Activated T-cell treated with anti-CD3 and anti-CD28 coated beads, Interleukin-2, amount 50 U/mL, for 72 hours (primary cell): ENCODE measurements around the gene HOXA10. TPM values are rescaled to one million over a fixed set of nuclear protein-coding genes. Genes with fewer than 3 reads are reported as not detected.

Experiments used
- ATAC-seq, 2 donors: fragments of 150-1000 bp; cut with Tn5 transposase; replicated peaks in 1 of 2; 2 replicates each; pipeline ENCODE4 v1.10.0; 2021; ENCODE audit warnings: moderate library complexity in 2 of 2, mild to moderate bottlenecking in 1 of 2
- DNase-seq, 2 donors: peaks; one replicate each; pipeline ENCODE4 v3.0.0; 2021 to 2022; ENCODE audit warnings: mixed read lengths in 1 of 2
- H3K27ac Mint-ChIP-seq: one replicate; pipeline ENCODE4 v1.8.0; 2022; ENCODE audit warnings: mild to moderate bottlenecking, moderate library complexity, mixed read lengths
- H3K27me3 Mint-ChIP-seq: one replicate; pipeline ENCODE4 v1.8.0; 2022; ENCODE audit warnings: low read depth, mixed read lengths
- H3K36me3 Mint-ChIP-seq, 2 donors: one replicate each; pipeline ENCODE4 v1.8.0; 2022; ENCODE audit warnings: mixed read lengths in 2 of 2, mild to moderate bottlenecking in 1 of 2; ENCODE audit not compliant: insufficient read depth in 2 of 2
- H3K4me1 Mint-ChIP-seq: one replicate; pipeline ENCODE4 v1.8.0; 2022; ENCODE audit warnings: low read depth, mixed read lengths
- H3K4me3 Mint-ChIP-seq, 2 donors: one replicate each; pipeline ENCODE4 v1.8.0; 2022; ENCODE audit warnings: mild to moderate bottlenecking in 2 of 2, mixed read lengths in 2 of 2, moderate library complexity in 2 of 2
- H3K9me3 Mint-ChIP-seq, 2 donors: one replicate each; pipeline ENCODE4 v1.8.0; 2022; ENCODE audit warnings: mixed read lengths in 2 of 2
- total RNA-seq, 2 donors: library from RNA; stranded (reverse); gene quantifications; one replicate each; pipeline ENCODE4 v1.2.3, GENCODE V29; 2022

HOXA10 gene
- total RNA-seq, 2 donors from 2014 or later: 0.19 to 0.26 TPM

DNA sequence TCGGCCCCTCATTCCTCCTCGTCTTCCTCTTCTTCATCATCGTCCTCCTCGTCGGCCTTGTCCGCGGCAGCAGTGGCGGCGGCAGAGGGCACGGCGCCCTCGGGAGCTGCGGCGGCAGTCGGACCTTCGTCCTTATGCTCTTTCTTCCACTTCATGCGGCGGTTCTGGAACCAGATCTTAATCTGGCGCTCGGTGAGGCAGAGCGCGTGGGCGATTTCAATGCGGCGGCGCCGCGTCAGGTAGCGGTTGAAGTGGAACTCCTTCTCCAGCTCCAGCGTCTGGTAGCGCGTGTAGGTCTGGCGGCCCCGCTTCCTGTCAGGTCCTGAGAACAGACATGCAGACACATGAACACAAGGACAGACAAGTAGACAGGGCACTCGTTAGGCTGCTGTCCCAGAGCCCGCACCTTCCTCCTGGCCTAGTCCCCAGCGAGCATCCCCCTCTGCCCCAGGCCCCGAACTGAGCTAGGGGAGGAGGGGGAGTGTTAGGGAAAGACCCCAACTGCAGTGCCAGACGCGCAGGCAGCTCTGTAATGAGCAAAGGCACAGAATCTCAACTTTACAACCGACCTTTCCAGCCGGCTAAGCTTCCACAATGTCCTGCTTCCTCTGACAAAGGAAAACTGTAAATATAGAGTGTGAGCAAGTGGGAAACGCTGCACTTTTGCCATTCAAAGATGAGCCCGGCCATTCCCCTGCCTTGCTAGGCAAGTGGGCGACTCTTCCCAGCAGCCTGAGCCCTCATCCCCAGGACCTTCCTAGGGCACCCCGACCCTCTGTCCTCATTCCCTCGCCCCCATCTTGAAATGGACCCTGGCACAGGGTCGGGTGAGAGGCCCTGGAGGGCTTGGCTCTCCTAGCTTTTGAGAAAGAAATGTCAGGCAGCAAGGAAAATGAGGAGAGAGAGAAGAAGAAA, 19.0 kb downstream of the HOXA10 start:
- Mint-ChIP-seq H3K4me1 (peaks cover 67% of the 10 kb centered on the region), H3K9me3 (no peaks in the 10 kb centered on the region), H3K36me3 (peaks cover 1 to 2% of the 10 kb centered on the region in 2 donors), H3K4me3 (peak overlapping the region; percentile 76 to 86), H3K27me3 (peaks cover 94% of the 10 kb centered on the region), H3K27ac (peak overlapping the region; percentile 67)
- no peak for ATAC-seq
- DNase-seq: peak; percentile 52 to 64

DNA sequence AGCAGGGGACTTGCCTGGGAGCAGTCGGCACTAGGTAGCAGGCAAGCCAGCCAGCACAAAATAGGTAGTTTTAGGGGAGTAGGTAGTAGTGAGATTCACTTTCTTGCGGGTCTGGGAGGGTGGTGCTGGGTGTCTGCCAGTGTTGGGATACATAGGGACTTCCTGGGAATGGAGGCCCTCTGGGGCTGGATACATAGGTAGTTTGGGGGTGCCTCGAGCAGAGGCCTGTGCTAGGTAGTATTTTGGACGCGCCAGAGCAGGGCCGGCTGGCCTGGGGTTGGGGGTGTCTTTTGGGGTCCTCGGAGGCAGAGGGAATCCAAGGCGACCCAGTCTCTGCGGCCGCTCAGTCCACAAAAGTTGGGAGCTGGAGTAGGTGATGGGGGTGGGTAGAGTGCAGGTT, 19.8 kb downstream of the HOXA10 start:
- H3K4me3 Mint-ChIP-seq: peak overlapping the region; percentile 76 to 86

DNA sequence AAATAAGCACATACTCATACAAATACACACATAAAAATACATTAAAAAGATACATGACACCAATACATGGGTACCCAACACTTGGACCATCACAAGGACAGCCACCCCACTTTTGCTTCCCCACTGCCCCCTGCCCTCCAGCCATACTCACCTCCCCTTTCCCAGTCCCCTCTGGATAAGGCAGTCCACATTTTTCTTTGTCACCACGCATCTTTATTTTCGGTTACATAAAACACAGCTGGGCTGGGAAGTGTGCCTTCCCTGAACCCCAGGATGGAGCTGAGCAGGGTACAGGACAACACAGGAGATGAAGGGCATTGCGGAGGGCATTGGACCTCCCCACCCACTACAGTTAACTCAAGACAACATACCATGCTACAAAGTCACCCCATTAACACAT, 20.6 kb downstream of the HOXA10 start:
- Mint-ChIP-seq H3K9me3 (no peaks in the 10 kb centered on the region), H3K4me3 (peak overlapping the region in 1 of 2 donors; percentile 41), H3K36me3 (peaks cover 1 to 2% of the 10 kb centered on the region in 2 donors), H3K27me3 (peaks cover 94% of the 10 kb centered on the region), H3K4me1 (peaks cover 56% of the 10 kb centered on the region), H3K27ac (no peak overlapping the region)
- ATAC-seq (no peak), DNase-seq (no peak)

More for the DNA sequence above, 19.8 kb downstream of the HOXA10 start:
- Mint-ChIP-seq H3K27me3 (peaks cover 94% of the 10 kb centered on the region), H3K4me1 (peaks cover 61% of the 10 kb centered on the region), H3K9me3 (no peaks in the 10 kb centered on the region), H3K27ac (peak overlapping the region; percentile 67), H3K36me3 (peaks cover 1 to 2% of the 10 kb centered on the region in 2 donors)
- ATAC-seq (no peak), DNase-seq (no peak)

DNA sequence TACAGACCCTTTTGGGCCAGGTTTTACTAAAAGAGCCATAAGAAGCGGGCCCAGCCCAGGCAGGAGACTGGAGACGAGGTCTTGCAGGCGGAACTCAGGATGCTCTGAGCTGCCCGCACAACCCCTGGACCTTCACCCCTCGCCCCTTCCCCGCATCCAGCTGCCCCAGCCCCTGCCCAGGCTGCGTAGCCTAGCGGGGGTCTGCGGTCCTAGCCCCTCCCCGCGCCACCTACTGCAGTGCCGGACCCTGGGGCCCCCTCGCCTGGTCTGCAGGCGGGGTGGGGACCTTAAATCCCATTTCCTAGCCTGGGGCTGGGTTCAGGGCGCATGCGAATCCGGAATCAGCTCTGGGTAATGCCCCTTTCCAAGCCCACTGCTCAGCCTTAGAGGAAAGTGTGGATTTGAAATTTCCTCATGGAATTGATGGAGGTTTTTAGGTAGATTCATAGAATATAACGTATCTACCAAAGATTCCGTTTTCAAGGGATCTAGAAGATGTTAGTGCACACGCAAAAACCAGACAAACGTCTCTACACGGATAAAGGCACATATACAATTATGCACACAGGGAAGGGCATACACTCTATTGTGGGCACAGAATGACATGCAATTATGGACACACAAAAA, 21.2 kb downstream of the HOXA10 start:
- Mint-ChIP-seq H3K36me3 (peaks cover 1 to 2% of the 10 kb centered on the region in 2 donors), H3K27me3 (peaks cover 94% of the 10 kb centered on the region), H3K27ac (no peak overlapping the region), H3K9me3 (no peaks in the 10 kb centered on the region), H3K4me3 (peak overlapping the region in 1 of 2 donors; percentile 85), H3K4me1 (peaks cover 56% of the 10 kb centered on the region)
- DNase-seq (no peak), ATAC-seq (no peak)

DNA sequence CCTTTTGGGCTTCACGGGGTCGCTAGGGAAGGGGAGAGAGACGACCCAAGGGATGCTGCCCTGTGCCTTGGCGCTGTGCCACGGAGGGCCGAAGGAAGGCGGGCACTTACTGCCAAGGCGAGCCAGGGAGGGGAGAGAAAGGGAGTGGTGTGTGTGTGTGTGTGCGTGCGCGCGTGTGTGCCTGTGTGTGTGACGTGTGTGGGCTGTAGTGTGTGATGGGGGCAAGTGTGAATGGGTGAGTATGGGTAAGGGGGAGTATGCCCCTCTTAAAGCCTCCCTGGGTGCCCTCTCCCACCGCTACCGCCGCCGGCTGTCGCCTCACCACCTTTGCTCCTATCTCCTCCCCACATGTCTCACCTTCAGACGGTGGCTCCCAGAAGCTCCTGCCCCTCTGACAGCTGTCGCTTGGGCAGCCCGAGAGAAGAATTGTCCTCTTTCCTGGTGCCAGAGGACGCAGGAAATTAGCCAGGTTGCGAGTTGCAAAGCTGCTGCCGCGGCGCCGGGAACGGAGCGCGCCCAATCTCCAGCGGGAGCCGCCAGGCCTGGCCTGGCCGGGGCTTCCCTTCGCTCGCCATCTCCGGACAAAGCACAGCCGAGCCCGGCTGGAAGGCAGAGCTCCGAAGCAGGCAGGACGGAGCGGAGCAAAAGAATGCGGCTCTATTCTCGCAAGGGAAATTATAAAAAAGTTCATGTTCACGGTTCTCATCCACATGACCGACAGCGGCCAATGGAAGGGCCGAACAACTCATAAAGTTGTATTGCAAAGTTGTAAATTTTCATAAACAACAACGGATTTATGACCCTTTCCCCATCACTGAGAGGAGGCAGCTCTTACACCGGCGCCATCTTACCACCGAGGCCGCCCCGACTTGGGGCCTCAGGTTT, 21.9 kb downstream of the HOXA10 start, which contains the start of gene HOXA3:
Gene HOXA3 (minus strand): TSS at position 653 of the 885 bp plus-strand sequence. CDS start 41,943 bp downstream, outside the sequence.
- peak within 1 kb of the TSS; percentile 85 to 89 for H3K4me3 Mint-ChIP-seq
- peaks cover 54% of the 10 kb centered on the region for H3K4me1 Mint-ChIP-seq
- ATAC-seq (no peak), DNase-seq (no peak)
- peaks cover 91% of the 10 kb centered on the region for H3K27me3 Mint-ChIP-seq
- H3K27ac Mint-ChIP-seq: no peak within 1 kb of the TSS
- H3K36me3 Mint-ChIP-seq: peaks cover 1 to 2% of the 10 kb centered on the region in 2 donors
- no peaks in the 10 kb centered on the region for H3K9me3 Mint-ChIP-seq

DNA sequence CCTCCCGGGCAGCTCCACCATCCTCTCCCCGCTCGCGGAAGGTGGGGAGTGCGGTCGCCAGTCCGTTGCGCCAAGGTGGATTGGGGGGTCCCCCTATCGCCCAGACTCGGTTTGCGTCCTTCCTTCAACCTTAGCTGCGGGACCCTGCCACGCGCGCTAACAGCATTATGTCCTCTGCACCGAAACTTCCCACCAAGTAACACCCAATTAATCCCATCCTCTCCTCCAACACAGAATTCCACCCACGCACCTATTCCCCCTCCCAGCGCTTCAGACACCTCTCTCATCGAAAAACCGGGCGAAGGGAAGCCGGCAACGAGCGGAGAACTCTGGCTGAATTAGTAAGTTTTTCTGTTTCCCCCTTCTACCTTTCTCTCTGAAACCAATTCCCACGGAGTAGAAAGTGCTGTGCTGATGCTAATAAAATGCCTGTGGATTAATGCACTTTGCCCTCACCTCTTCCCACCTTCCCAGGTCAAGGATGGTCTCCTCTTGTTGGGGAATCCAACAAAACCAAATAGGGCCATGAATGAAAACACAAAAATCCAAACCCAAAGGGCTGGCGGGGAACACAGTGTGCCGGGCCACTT, 22.7 kb downstream of the HOXA10 start:
- H3K4me1 Mint-ChIP-seq: peaks cover 53% of the 10 kb centered on the region
- no peak overlapping the region for H3K27ac Mint-ChIP-seq

DNA sequence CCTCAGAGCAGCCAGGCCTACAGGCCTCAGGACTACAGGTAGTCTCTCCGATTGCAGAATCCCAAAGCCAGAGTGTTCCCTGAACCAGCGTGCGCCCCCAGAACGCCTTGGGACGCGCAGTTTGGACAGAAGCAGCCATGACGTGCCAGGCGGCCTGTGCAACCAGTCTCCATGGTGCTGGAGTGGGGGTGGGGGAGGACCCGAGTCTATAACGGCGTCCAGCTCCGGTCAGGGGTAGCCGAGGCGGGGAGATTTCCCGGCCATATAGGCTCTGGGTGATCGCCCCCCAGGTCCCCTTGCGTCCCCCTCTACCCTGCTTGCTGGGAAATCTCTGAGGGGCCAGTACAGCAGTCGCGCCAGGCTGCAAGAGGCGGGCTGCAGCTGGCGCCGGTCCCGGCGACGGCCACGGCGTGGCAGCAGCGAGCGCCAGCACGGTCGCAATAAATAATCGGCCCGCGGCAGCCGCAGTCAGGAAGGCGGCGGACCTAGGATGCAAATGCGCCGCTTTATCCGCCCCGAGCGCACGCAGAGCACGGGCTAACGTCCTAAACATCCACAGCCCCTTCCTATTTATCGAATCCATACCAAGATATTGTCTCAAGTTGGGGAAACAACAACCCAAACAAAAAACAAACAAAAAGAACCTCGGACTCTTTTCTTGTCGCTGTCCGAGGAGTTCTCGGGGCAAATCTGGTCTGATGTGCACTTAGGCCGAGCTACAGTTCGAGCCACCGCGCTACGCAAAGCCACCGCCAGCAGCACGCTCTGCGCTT, 23.4 kb downstream of the HOXA10 start:
- Mint-ChIP-seq H3K4me3 (peak overlapping the region; percentile 85 to 89), H3K36me3 (peaks cover 1 to 2% of the 10 kb centered on the region in 2 donors), H3K9me3 (no peaks in the 10 kb centered on the region), H3K4me1 (peaks cover 49% of the 10 kb centered on the region), H3K27ac (no peak overlapping the region), H3K27me3 (peaks cover 91% of the 10 kb centered on the region)
- peak; percentile 76 to 78 for DNase-seq
- ATAC-seq: peak; percentile 83 to 87

More for the DNA sequence above, 22.7 kb downstream of the HOXA10 start:
- no peaks in the 10 kb centered on the region for H3K9me3 Mint-ChIP-seq
- ATAC-seq (no peak), DNase-seq (peak in 1 of 2 donors; percentile 25)
- H3K36me3 Mint-ChIP-seq: peaks cover 1 to 2% of the 10 kb centered on the region in 2 donors
- H3K27me3 Mint-ChIP-seq: peaks cover 91% of the 10 kb centered on the region
- H3K4me3 Mint-ChIP-seq: peak overlapping the region; percentile 85 to 89

DNA sequence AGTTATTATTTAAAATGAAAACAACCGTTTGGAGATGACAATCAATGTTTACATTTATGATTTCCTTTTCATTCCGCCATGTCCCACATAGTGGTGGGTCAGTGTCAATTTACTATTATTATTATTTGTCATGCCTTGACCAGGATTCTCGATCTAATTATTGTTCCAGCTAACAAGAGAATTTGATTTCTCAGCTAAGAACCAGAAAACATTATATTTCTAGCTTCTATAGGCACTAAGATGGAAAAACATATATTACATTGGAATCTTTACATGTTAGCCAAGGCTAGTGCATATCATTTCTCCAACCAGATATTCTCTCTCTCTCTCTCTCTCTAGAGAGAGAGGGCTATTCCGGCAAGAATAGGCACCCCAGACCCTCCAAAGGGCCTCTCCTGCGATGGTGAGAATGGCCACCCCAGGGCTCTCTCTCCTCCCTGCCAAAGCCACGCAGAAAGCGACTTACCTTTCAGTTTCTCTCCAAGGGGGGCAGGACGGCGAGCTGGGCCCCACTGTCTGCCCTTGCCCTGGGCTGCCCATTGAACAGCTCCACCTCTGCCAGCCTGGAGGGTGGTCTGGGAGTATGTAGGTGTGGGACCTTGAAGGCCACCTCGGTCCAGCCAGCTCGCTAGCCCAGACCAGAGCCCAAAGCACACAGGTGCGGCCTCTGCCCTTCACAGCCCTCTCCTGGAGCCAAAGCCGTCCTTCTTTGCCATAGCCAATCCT, 24.1 kb downstream of the HOXA10 start:
- H3K4me1 Mint-ChIP-seq: peaks cover 41% of the 10 kb centered on the region
- peak; percentile 18 to 30 for ATAC-seq
- no peaks in the 10 kb centered on the region for H3K9me3 Mint-ChIP-seq
- H3K27ac Mint-ChIP-seq: no peak overlapping the region
- H3K4me3 Mint-ChIP-seq: peak overlapping the region; percentile 85 to 89
- DNase-seq: no peak
- peaks cover 91% of the 10 kb centered on the region for H3K27me3 Mint-ChIP-seq
- peaks cover 0 to 1% of the 10 kb centered on the region in 2 donors for H3K36me3 Mint-ChIP-seq

DNA sequence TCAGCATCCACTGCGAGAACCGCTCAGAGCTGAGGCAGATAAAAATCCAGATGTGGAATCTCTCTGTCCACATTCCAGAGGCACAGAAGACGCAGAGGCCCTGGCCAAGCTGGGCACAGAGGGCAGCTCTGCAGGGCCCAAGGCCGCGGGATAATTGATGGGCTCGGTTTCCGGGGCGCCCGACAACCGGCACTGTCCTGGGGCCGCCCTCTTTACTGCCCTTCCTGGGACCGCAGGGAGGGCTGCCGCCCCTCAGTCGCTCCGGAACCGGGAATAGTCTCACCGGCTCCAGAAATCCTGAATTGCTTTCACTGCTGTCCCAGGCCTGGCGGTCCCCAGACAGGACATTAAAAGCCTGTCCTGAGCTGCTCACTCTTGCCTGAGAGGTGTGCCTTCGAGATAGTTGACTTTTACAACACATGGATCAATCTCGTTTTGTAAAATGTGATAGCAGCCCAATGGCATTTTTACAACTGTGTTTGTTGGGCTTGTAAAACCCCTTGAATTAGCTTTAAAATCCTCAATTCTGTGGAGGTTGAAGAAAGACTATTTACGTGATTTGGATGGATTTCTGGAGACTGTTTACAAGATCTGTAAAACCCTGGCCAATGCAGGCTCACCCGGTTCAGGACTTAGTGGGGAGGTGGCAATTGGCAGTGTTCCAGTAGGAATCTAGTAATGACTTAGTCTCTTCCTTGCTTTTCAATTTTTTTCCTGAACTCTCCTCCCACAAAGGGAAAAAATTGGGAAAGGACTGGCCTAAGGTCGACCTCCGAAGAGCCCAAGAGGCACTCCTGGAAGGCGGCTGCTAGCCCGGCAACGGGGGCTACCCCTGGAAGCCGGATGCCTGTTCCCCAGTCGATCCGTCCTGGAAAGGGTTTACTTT, 25.1 kb downstream of the HOXA10 start:
- no peak overlapping the region for H3K4me3 Mint-ChIP-seq
- H3K36me3 Mint-ChIP-seq: no peaks in the 10 kb centered on the region

DNA sequence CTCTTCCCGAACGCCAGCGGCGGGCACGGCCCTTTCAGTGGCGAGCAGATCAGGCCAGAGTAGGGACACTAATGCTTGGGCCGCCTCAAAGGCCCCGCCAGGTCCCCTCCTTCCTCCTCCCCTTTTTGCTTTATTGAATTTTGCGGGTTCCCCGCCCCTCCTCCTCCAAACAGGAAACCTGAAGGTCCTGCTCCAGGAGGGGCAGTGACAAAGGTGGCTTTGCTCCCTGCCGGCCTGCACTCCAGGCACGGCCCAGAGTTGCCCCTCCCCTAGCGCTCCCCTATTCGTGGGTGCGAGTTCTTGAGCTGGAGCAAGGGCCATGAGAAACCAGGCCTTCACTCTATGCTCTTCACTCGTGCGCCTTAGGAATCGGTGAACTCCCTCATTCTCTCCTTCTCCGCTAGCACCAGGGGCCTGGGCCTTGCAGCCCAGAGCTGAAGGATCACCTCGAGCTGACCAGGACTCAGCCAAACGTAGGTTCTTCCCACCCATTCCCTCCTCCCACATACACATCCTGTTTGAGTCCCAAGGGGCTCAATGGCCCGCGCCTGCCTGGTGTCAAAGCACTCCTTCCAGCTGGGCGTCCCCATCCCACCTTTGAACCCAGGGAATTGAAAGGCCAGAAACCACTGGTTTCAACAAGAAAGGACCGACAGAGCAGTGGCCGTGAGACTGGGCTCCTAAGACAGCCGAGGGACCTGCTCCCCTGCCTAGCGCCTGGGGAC, 25.9 kb downstream of the HOXA10 start:
- H3K36me3 Mint-ChIP-seq: no peaks in the 10 kb centered on the region
- H3K27ac Mint-ChIP-seq: no peak overlapping the region
- no peaks in the 10 kb centered on the region for H3K9me3 Mint-ChIP-seq
- DNase-seq (no peak), ATAC-seq (no peak)
- H3K27me3 Mint-ChIP-seq: peaks cover 74% of the 10 kb centered on the region
- peak overlapping the region; percentile 66 to 84 for H3K4me3 Mint-ChIP-seq
- peaks cover 30% of the 10 kb centered on the region for H3K4me1 Mint-ChIP-seq

More for the DNA sequence above, 25.1 kb downstream of the HOXA10 start:
- H3K27ac Mint-ChIP-seq: no peak overlapping the region
- H3K4me1 Mint-ChIP-seq: peaks cover 31% of the 10 kb centered on the region
- no peak for ATAC-seq
- DNase-seq: no peak
- H3K27me3 Mint-ChIP-seq: peaks cover 82% of the 10 kb centered on the region
- no peaks in the 10 kb centered on the region for H3K9me3 Mint-ChIP-seq
